Esophagus (tissue), 2 donors: Measurements from ENCODE around the gene SHB. TPM values are rescaled to one million over a fixed set of nuclear protein-coding genes. Genes with fewer than 3 reads are reported as not detected.

Experiments used
- H3K27ac ChIP-seq, 2 donors: one replicate each; pipeline ENCODE4 v1.5.1; 2013; ENCODE audit warnings: low read depth in 2 of 2, mild to moderate bottlenecking in 2 of 2, inconsistent platforms in 1 of 2, low read length in 1 of 2, moderate library complexity in 1 of 2
- H3K27me3 ChIP-seq, 2 donors: one replicate each; pipeline ENCODE4 v1.6.1; 2013; ENCODE audit warnings: low read length in 2 of 2, control low read depth in 1 of 2, mild to moderate bottlenecking in 1 of 2; ENCODE audit not compliant: insufficient read depth in 2 of 2, control insufficient read depth in 1 of 2
- H3K36me3 ChIP-seq, 2 donors: one replicate each; pipeline ENCODE4 v1.6.1; 2013; ENCODE audit warnings: low read length in 1 of 2; ENCODE audit not compliant: control insufficient read depth in 2 of 2, insufficient read depth in 2 of 2
- H3K4me1 ChIP-seq, 2 donors: one replicate each; pipeline ENCODE4 v1.6.1; 2013; ENCODE audit warnings: low read length in 1 of 2; ENCODE audit not compliant: control insufficient read depth in 2 of 2, insufficient read depth in 2 of 2
- H3K4me3 ChIP-seq, 2 donors: one replicate each; pipeline ENCODE4 v1.5.1; 2013; ENCODE audit warnings: low read length in 2 of 2, mild to moderate bottlenecking in 2 of 2, low read depth in 1 of 2, moderate library complexity in 1 of 2
- H3K9me3 ChIP-seq, 2 donors: one replicate each; pipeline ENCODE4 v1.6.1; 2013; ENCODE audit warnings: mild to moderate bottlenecking in 2 of 2, low read depth in 1 of 2, low read length in 1 of 2, moderate library complexity in 1 of 2; ENCODE audit not compliant: control insufficient read depth in 2 of 2, insufficient read depth in 1 of 2
- WGBS, 2 donors: extraction: QIAGEN DNeasy Blood & Tissue Kit; methylation state at CpG; one replicate each; pipeline ENCODE4 v1.1.7; 2013; 5-methylcytosine and 5-hydroxymethylcytosine counted together
- polyA plus RNA-seq, 2 donors: library from polyadenylated mRNA; stranded (reverse); fragments of 200-250 nt; gene quantifications; one replicate each; pipeline ENCODE4 v1.2.3, GENCODE V29; 2013
- donor health status: healthy with polysubstance abuse.
- donor health status: Bipolar disorder and iron deficiency.

Gene SHB
- polyA plus RNA-seq, 2 donors = 14.7 to 15.7 TPM

DNA sequence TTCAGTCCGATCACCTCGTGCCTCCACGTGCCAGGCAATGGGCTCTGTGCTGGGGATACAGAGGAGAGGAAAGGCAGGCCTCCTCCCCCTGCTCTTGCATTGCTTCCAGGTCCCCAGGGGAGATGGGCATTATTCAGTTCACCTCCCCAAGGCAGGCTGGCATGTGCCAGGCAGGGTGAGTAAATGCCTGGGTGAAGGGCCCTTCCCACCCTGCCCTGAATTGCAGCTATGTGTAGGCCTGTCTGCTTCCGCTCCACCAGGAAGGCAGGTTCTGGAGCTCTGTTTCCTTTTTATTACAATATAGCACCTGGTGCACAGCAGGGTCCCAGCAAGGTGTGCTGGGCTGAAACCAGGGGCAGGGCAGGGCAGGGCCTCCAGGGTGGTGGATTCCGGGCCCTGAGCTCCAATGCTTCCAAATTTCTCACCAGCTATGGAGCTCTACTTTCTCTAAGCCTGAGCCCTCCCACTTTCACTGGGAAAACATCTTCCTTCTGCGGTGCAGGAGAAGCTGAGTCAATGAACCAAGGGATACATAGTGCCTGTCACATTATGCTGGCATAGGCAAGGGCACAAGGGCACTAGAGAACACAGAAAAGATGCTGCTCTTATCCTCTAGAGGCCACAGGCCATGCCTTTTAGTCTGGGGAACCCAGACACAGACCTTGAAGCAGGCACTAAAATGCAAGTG, 42.0 kb downstream of the SHB start:
- H3K36me3 ChIP-seq = no peaks in the 10 kb centered on the region
- no peak overlapping the region for H3K4me3 ChIP-seq
- H3K27ac ChIP-seq = peak overlapping the region; percentile 89 to 97
- H3K9me3 ChIP-seq = no peaks in the 10 kb centered on the region
- H3K4me1 ChIP-seq = peaks cover 10 to 57% of the 10 kb centered on the region in 2 donors
- WGBS, 2 donors = 49 to 57% methylated on average over 6 of the region's 6 CpGs
- H3K27me3 ChIP-seq = no peaks in the 10 kb centered on the region

DNA sequence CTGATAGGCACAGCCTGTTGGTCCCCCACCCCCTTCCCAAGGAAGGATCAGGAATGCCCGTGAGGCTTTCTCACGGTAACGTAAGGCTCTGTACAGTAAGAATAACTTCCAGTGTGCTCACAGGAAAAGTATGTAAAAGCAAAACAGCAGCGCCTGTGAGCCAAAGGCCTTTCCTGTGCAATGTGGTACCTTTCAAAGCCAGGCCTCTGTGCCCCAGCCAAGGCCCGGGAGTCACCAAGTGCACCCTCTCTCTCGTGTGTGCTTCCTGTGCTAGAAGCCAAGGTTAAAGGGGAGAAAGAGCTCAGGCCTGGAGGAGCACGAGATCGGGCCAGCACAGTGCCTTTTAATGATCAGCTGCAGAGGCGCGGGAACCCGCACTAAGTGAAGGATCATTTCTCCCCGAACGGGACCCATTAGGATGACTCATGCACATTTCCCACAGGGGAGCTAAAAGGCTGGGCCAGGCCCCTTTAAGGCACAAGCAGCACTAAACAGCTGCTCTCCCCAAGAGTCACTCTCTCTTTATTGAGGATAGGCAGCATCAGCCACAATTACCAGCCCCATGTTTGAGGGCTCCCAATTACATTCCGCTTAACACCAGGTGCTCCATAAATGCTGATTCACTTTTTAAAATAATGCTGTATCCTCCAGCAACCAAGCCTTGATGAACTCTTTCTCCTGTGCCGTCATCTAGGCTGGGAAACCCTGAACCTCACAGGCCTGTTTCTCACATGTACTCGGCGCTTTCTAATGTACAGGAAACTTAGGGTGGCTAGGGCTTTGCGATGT, 42.8 kb downstream of the SHB start:
- no peaks in the 10 kb centered on the region for H3K9me3 ChIP-seq
- no peaks in the 10 kb centered on the region for H3K27me3 ChIP-seq
- H3K36me3 ChIP-seq = no peaks in the 10 kb centered on the region
- H3K4me3 ChIP-seq = no peak overlapping the region
- H3K27ac ChIP-seq = peak overlapping the region; percentile 89 to 97
- 29 to 45% methylated on average over 18 of the region's 18 CpGs for WGBS, 2 donors
- H3K4me1 ChIP-seq = peaks cover 10 to 54% of the 10 kb centered on the region in 2 donors

DNA sequence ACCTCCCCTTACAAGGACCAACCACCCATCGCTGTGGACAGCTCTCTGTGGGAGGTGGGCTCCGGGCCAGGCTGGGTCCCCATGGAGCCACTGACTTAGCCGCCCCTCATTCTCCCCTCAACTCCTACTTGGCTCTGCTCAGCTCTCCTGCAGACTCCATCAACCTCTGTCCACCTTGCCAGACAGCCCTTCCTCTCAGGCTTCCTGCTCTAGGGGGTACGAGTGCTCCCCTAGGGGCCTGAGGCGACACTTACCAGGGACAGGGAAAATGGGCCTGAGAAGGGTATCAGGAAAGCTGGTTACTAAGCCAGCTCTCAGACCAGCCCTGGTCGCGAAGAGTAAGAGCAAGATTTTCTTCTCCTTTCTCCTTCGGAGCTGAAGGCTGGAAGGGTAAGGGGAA, 43.9 kb downstream of the SHB start:
- no peaks in the 10 kb centered on the region for H3K9me3 ChIP-seq
- peak overlapping the region; percentile 89 to 97 for H3K27ac ChIP-seq
- peaks cover 10 to 54% of the 10 kb centered on the region in 2 donors for H3K4me1 ChIP-seq
- no peaks in the 10 kb centered on the region for H3K27me3 ChIP-seq
- 72 to 81% methylated on average over 8 of the region's 8 CpGs for WGBS, 2 donors
- H3K36me3 ChIP-seq = no peaks in the 10 kb centered on the region
- no peak overlapping the region for H3K4me3 ChIP-seq

DNA sequence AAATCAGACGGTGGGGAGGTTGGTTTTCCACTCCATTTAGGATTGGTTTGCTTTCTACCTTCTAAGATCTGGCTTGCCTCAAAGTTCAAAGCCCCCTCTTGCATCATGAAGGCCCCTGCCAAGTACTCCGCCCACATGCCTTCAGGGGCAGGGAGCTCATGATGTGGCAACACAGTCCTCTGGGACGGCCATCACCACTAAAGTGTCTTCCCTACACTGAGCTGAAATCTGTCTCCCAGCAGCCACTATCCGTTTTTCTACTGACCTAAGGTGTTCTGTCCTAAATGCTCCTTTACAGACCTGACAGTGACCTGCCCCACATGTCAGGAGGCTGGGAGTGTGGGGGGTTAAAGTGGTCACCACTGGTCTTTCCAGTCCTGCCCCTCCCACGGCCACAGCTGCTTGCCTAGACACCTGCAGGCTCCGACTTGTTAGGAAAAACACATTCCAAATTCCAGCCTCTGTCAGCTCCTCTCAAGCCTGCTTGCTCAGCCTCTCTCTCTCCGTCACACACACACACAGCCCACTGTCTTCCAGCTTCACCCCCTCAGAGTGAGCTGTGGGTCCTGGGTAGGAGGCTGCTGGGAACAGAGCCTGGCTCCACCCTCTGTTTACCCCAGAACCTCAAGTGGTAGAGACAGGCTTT, 44.9 kb downstream of the SHB start:
- no peak overlapping the region for H3K4me3 ChIP-seq

DNA sequence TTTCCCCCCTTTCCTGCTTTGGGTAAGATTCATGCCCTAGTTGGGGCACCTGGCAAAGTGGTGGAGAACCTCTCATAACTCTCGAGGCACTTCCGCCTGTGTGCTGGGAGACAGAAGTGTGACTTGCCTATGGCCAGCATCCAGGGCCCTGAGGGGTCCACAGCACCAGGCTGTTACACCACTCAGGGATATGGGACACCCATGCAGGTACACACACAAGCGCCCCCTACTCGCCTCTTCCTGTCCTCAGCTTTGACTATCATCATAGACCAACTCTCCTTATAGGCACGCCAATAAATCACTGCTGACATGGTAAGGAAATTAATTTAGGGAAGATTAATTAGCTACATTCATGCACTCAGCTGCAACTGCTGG, 45.4 kb downstream of the SHB start:
- no peaks in the 10 kb centered on the region for H3K27me3 ChIP-seq
- no peaks in the 10 kb centered on the region for H3K36me3 ChIP-seq
- peak overlapping the region; percentile 89 to 97 for H3K27ac ChIP-seq
- WGBS, 2 donors = 52 to 55% methylated on average over 5 of the region's 5 CpGs
- no peaks in the 10 kb centered on the region for H3K9me3 ChIP-seq
- H3K4me3 ChIP-seq = no peak overlapping the region
- peaks cover 14 to 52% of the 10 kb centered on the region in 2 donors for H3K4me1 ChIP-seq

More for the DNA sequence above, 44.9 kb downstream of the SHB start:
- peak overlapping the region; percentile 89 to 97 for H3K27ac ChIP-seq
- 26 to 33% methylated on average over 7 of the region's 7 CpGs for WGBS, 2 donors
- H3K27me3 ChIP-seq = no peaks in the 10 kb centered on the region
- H3K36me3 ChIP-seq = no peaks in the 10 kb centered on the region
- H3K4me1 ChIP-seq = peaks cover 13 to 54% of the 10 kb centered on the region in 2 donors
- H3K9me3 ChIP-seq = no peaks in the 10 kb centered on the region

DNA sequence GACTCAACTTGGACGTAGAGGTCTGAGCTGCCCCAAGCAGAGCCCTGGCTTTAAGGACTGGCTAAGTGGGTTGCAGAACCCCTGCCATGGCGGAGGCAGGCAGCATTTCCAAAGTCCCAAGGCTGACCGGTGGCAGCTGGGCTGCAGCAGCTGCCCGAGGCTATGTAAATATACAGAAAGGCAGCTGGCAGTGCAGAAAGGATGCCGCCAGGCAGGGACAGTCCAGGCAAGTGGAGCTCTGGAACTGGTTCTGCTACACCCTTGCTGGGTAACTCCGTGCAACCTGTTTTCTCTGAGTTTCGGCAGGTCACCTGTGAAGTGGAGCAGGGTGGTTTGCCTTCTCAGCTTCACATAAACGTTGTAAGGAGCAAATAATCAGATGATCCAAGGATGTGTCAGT, 46.0 kb downstream of the SHB start:
- Histone ChIP-seq H3K4me3 (no peak overlapping the region), H3K27ac (peak overlapping the region; percentile 89 to 97), H3K9me3 (no peaks in the 10 kb centered on the region), H3K36me3 (no peaks in the 10 kb centered on the region), H3K4me1 (peaks cover 11 to 49% of the 10 kb centered on the region in 2 donors), H3K27me3 (no peaks in the 10 kb centered on the region)
- 32 to 34% methylated on average over 8 of the region's 8 CpGs for WGBS, 2 donors

- WGBS, 2 donors = 86 to 87% methylated on average over 17 of the region's 17 CpGs
- Histone ChIP-seq H3K9me3 (no peaks in the 10 kb centered on the region), H3K27ac (peak overlapping the region; percentile 89 to 97), H3K36me3 (no peaks in the 10 kb centered on the region), H3K4me3 (no peak overlapping the region), H3K27me3 (no peaks in the 10 kb centered on the region), H3K4me1 (peaks cover 6 to 45% of the 10 kb centered on the region in 2 donors)
Observed at GRCh38 chr9:38022203-38022895, 46.7 kb downstream of the SHB start.

GRCh38 chr9:38020151-38021076, 48.6 kb downstream of the SHB start:
- H3K36me3 ChIP-seq = peaks cover 0 to 3% of the 10 kb centered on the region in 2 donors
- H3K4me3 ChIP-seq = no peak overlapping the region
- no peaks in the 10 kb centered on the region for H3K9me3 ChIP-seq
- 49 to 55% methylated on average over 10 of the region's 10 CpGs for WGBS, 2 donors
- no peaks in the 10 kb centered on the region for H3K27me3 ChIP-seq
- H3K4me1 ChIP-seq = peaks cover 6 to 38% of the 10 kb centered on the region in 2 donors
- no peak overlapping the region for H3K27ac ChIP-seq
